GM18526 (cell line): ENCODE results near the gene OR2L3.

Source experiments
- POLR2A ChIP-seq: IDR thresholded peaks from 3 replicates; pipeline ENCODE4 v1.6.1; 2011; ENCODE audit not compliant: insufficient read length; ENCODE audit errors: extremely low read depth

The OR2L3 gene

GRCh38 chr1:248111157-248111556, 64.5 kb downstream of the OR2L3 start:
- no peak for TF ChIP-seq POLR2A
